H9 (cell line): ENCODE results near the gene IQGAP3. TPM values are rescaled to one million over a fixed set of nuclear protein-coding genes. Genes with fewer than 3 reads are reported as not detected.

Experiments
- DNase-seq: peaks from one replicate; pipeline ENCODE4 v3.0.0-alpha.2; 2017
- H2AFZ ChIP-seq: one replicate; pipeline ENCODE4 v1.6.1; 2013; ENCODE audit warnings: mild to moderate bottlenecking, low read length, control low read depth, moderate library complexity
- H2AK5ac ChIP-seq: 2 replicates; pipeline ENCODE4 v1.6.1; 2013; ENCODE audit warnings: low read length, control low read depth, mixed read lengths; ENCODE audit not compliant: insufficient read length
- H2BK120ac ChIP-seq: one replicate; pipeline ENCODE4 v1.6.1; 2013; ENCODE audit warnings: low read depth, mild to moderate bottlenecking, low read length, control low read depth, inconsistent platforms; ENCODE audit not compliant: poor library complexity, severe bottlenecking
- H2BK12ac ChIP-seq: 2 replicates; pipeline ENCODE4 v1.6.1; 2013; ENCODE audit warnings: low read length, control low read depth, mixed read lengths, low read depth; ENCODE audit not compliant: insufficient read length
- H2BK15ac ChIP-seq: 2 replicates; pipeline ENCODE4 v1.6.1; 2013; ENCODE audit warnings: low read depth, low read length, control low read depth
- H2BK20ac ChIP-seq: one replicate; pipeline ENCODE4 v1.6.1; 2013; ENCODE audit warnings: low read depth, mild to moderate bottlenecking, low read length, control low read depth, inconsistent platforms; ENCODE audit not compliant: poor library complexity, severe bottlenecking
- H2BK5ac ChIP-seq: 2 replicates; pipeline ENCODE4 v1.6.1; 2013; ENCODE audit warnings: low read length, control low read depth, mixed read lengths; ENCODE audit not compliant: insufficient read length
- H3K14ac ChIP-seq: 2 replicates; pipeline ENCODE4 v1.6.1; 2013; ENCODE audit warnings: low read length, control low read depth; ENCODE audit not compliant: insufficient read depth
- H3K18ac ChIP-seq: 2 replicates; pipeline ENCODE4 v1.6.1; 2013; ENCODE audit warnings: low read depth, mild to moderate bottlenecking, mixed read lengths, low read length, control low read depth; ENCODE audit not compliant: insufficient read length
- H3K23ac ChIP-seq: 2 replicates; pipeline ENCODE4 v1.6.1; 2013; ENCODE audit warnings: low read length, control low read depth, mixed read lengths, low read depth; ENCODE audit not compliant: insufficient read length
- H3K23me2 ChIP-seq: 2 replicates; pipeline ENCODE4 v1.6.1; 2013; ENCODE audit warnings: low read depth, mild to moderate bottlenecking, mixed read lengths, low read length, control low read depth; ENCODE audit not compliant: insufficient read length, poor library complexity, severe bottlenecking
- H3K27ac ChIP-seq: 2 replicates; pipeline ENCODE4 v1.5.1; 2013; ENCODE audit warnings: low read length, control low read depth, mixed read lengths, low read depth; ENCODE audit not compliant: insufficient read length
- H3K27me3 ChIP-seq: 2 replicates; pipeline ENCODE4 v1.6.1; 2013; ENCODE audit warnings: low read length, control low read depth, inconsistent platforms; ENCODE audit not compliant: insufficient read depth
- H3K4ac ChIP-seq: 2 replicates; pipeline ENCODE4 v1.6.1; 2013; ENCODE audit warnings: low read depth, mild to moderate bottlenecking, control low read depth, inconsistent platforms, low read length, moderate library complexity
- H3K4me1 ChIP-seq: 2 replicates; pipeline ENCODE4 v1.6.1; 2013; ENCODE audit warnings: low read length, control low read depth, inconsistent platforms; ENCODE audit not compliant: insufficient read depth
- H3K4me2 ChIP-seq: 2 replicates; pipeline ENCODE4 v1.6.1; 2013; ENCODE audit warnings: low read length, control low read depth, mixed read lengths; ENCODE audit not compliant: insufficient read length, insufficient read depth
- H3K56ac ChIP-seq: 2 replicates; pipeline ENCODE4 v1.6.1; 2013; ENCODE audit warnings: low read depth, mild to moderate bottlenecking, mixed read lengths, low read length, control low read depth; ENCODE audit not compliant: insufficient read length
- H3K79me1 ChIP-seq: 2 replicates; pipeline ENCODE4 v1.6.1; 2013; ENCODE audit warnings: low read depth, mild to moderate bottlenecking, moderate library complexity, low read length, control low read depth, inconsistent platforms; ENCODE audit not compliant: insufficient read depth, poor library complexity, severe bottlenecking
- H3K79me2 ChIP-seq: 2 replicates; pipeline ENCODE4 v1.6.1; 2013; ENCODE audit warnings: low read length, control low read depth, inconsistent platforms; ENCODE audit not compliant: insufficient read depth
- H3K9ac ChIP-seq: 2 replicates; pipeline ENCODE4 v1.6.1; 2013; ENCODE audit warnings: low read length, control low read depth, mixed read lengths; ENCODE audit not compliant: insufficient read length; ENCODE audit errors: extremely low read depth
- H3K9me3 ChIP-seq: one replicate; pipeline ENCODE4 v1.6.1; 2013; ENCODE audit warnings: low read depth, low read length, inconsistent platforms; ENCODE audit not compliant: control insufficient read depth
- H3T11ph ChIP-seq: one replicate; pipeline ENCODE4 v1.6.1; 2013; ENCODE audit warnings: mild to moderate bottlenecking, low read length, control low read depth, inconsistent platforms
- H4K20me1 ChIP-seq: one replicate; pipeline ENCODE4 v1.6.1; 2013; ENCODE audit not compliant: control insufficient read depth, insufficient read length, insufficient read depth
- H4K5ac ChIP-seq: 2 replicates; pipeline ENCODE4 v1.6.1; 2013; ENCODE audit warnings: low read depth, mild to moderate bottlenecking, mixed read lengths, low read length, control low read depth; ENCODE audit not compliant: insufficient read length
- H4K8ac ChIP-seq: replicated peaks from 2 replicates; pipeline ENCODE4 v1.6.1; 2013; ENCODE audit warnings: low read length, control low read depth, mixed read lengths, low read depth; ENCODE audit not compliant: insufficient read length
- H4K91ac ChIP-seq: 2 replicates; pipeline ENCODE4 v1.6.1; 2013; ENCODE audit warnings: low read depth, mild to moderate bottlenecking, moderate library complexity, mixed read lengths, low read length, control low read depth; ENCODE audit not compliant: insufficient read length
- H3K27ac Mint-ChIP-seq, 3 experiments: 2 replicates in 2 of 3; 3 replicates in 1 of 3; pipeline ENCODE4 v1.8.0; 2020 to 2021; ENCODE audit warnings: mixed read lengths in 3 of 3, mild to moderate bottlenecking in 1 of 3, moderate library complexity in 1 of 3
- H3K27me3 Mint-ChIP-seq: 2 replicates; pipeline ENCODE4 v1.8.0; 2021; ENCODE audit warnings: low read depth, mild to moderate bottlenecking, moderate library complexity, mixed read lengths
- H3K36me3 Mint-ChIP-seq, 3 experiments: 2 replicates in 2 of 3; 3 replicates in 1 of 3; pipeline ENCODE4 v1.8.0; 2020 to 2021; ENCODE audit warnings: low read depth in 3 of 3, mixed read lengths in 3 of 3; ENCODE audit not compliant: insufficient read depth in 1 of 3
- H3K4me1 Mint-ChIP-seq, 2 experiments: 2 replicates each; pipeline ENCODE4 v1.8.0; 2020; ENCODE audit warnings: mixed read lengths in 2 of 2
- H3K4me3 Mint-ChIP-seq, 2 experiments: 2 replicates in 1 of 2; 3 replicates in 1 of 2; pipeline ENCODE4 v1.8.0; 2020 to 2021; ENCODE audit warnings: mild to moderate bottlenecking in 2 of 2, mixed read lengths in 2 of 2, moderate library complexity in 1 of 2
- H3K9me3 Mint-ChIP-seq, 2 experiments: 2 replicates in 1 of 2; 3 replicates in 1 of 2; pipeline ENCODE4 v1.8.0; 2020; ENCODE audit warnings: mild to moderate bottlenecking in 2 of 2, mixed read lengths in 2 of 2, moderate library complexity in 1 of 2
- WGBS: extraction: QIAGEN DNeasy Blood & Tissue Kit; methylation state at CpG from one replicate; pipeline ENCODE4 v1.1.7; 2013; ENCODE audit warnings: missing lambda C conversion rate, low lambda C conversion rate, mixed read lengths; ENCODE audit not compliant: insufficient read length; ENCODE audit errors: extremely low coverage; 5-methylcytosine and 5-hydroxymethylcytosine counted together
- total RNA-seq: library from RNA; stranded (reverse); gene quantifications from 2 replicates; pipeline ENCODE4 v1.2.1, GENCODE V29; 2021
- TF ChIP-seq, protein P1 (sequence below): fragments of 200-600 bp; sonication (generic); conservative IDR thresholded peaks from 3 replicates; pipeline ENCODE4 v1.8.0; 2021; ENCODE audit warnings: antibody characterized with exemption, mild to moderate bottlenecking

The IQGAP3 gene
- total RNA-seq, 1 experiment from 2014 or later, result 24.5 TPM

- Histone ChIP-seq H4K20me1 (no peaks in the 10 kb centered on the region), H4K91ac (no peak overlapping the region), H3K27ac (no peak overlapping the region), H3K79me1 (no peaks in the 10 kb centered on the region), H3K18ac (no peak overlapping the region), H2BK5ac (no peak overlapping the region), H3K56ac (no peak overlapping the region), H3K9me3 (no peaks in the 10 kb centered on the region), H3K27me3 (no peaks in the 10 kb centered on the region), H2BK120ac (no peak overlapping the region), H3K9ac (no peak overlapping the region), H3K23ac (no peak overlapping the region), H2BK20ac (no peak overlapping the region), H3K4ac (no peak overlapping the region), H4K5ac (no peak overlapping the region), H3K79me2 (no peaks in the 10 kb centered on the region), H2AK5ac (no peak overlapping the region), H3K4me1 (no peaks in the 10 kb centered on the region), H3T11ph (no peak overlapping the region), H3K23me2 (no peaks in the 10 kb centered on the region), H2BK12ac (no peak overlapping the region), H3K4me2 (no peak overlapping the region), H2AFZ (no peak overlapping the region), H4K8ac (no peak overlapping the region), H2BK15ac (no peak overlapping the region), H3K14ac (no peak overlapping the region)
- WGBS, result no CpG with 5 or more reads among the region's 4 CpGs
- no peaks in the 10 kb centered on the region for H3K27me3 Mint-ChIP-seq
- H3K36me3 Mint-ChIP-seq, result peaks cover 20 to 65% (median 64%) of the 10 kb centered on the region in 3 experiments
- TF ChIP-seq, protein P1, sequence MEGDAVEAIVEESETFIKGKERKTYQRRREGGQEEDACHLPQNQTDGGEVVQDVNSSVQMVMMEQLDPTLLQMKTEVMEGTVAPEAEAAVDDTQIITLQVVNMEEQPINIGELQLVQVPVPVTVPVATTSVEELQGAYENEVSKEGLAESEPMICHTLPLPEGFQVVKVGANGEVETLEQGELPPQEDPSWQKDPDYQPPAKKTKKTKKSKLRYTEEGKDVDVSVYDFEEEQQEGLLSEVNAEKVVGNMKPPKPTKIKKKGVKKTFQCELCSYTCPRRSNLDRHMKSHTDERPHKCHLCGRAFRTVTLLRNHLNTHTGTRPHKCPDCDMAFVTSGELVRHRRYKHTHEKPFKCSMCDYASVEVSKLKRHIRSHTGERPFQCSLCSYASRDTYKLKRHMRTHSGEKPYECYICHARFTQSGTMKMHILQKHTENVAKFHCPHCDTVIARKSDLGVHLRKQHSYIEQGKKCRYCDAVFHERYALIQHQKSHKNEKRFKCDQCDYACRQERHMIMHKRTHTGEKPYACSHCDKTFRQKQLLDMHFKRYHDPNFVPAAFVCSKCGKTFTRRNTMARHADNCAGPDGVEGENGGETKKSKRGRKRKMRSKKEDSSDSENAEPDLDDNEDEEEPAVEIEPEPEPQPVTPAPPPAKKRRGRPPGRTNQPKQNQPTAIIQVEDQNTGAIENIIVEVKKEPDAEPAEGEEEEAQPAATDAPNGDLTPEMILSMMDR, result no peak
- H3K4me3 Mint-ChIP-seq, result no peak overlapping the region
- peaks cover 3 to 9% of the 10 kb centered on the region in 2 experiments; a peak in 2 of 4 replicates for H3K4me1 Mint-ChIP-seq
- DNase-seq, result no peak
- H3K27ac Mint-ChIP-seq, result no peak overlapping the region
- H3K9me3 Mint-ChIP-seq, result no peaks in the 10 kb centered on the region
Measured at GRCh38 chr1:156539818-156540355, 32.5 kb downstream of the IQGAP3 start.
